Lung (tissue), 12 donors: ENCODE measurements around the gene SKA1. TPM values are rescaled to one million over a fixed set of nuclear protein-coding genes. Genes with fewer than 3 reads are reported as not detected.
A peak's percentile ranks its signal among the peaks of the same experiment; 100 is the strongest.

Experiments
- ATAC-seq: fragments of 200-7000 bp; cut with Tn5 transposase; one replicate; pipeline ENCODE4 v1.9.1; 2020; ENCODE audit warnings: moderate number of reproducible peaks; ENCODE audit not compliant: insufficient read depth, low FRiP score
- DNase-seq, 3 donors: peaks; one replicate each; pipeline ENCODE4 v3.0.0-alpha.2; 2013 to 2017
- H3K27ac ChIP-seq, 2 donors: one replicate each; pipeline ENCODE4 v1.5.1; 2013; ENCODE audit warnings: mild to moderate bottlenecking in 2 of 2, moderate library complexity in 2 of 2, control low read depth in 1 of 2, inconsistent platforms in 1 of 2, low read depth in 1 of 2, low read length in 1 of 2
- H3K27me3 ChIP-seq, 3 donors: one replicate each; pipeline ENCODE4 v1.5.1; 2013; ENCODE audit warnings: low read length in 2 of 3; ENCODE audit not compliant: control insufficient read depth in 3 of 3, insufficient read depth in 3 of 3
- H3K36me3 ChIP-seq, 4 donors: one replicate each; pipeline ENCODE4 v1.5.1; 2013; ENCODE audit warnings: low read length in 4 of 4, mild to moderate bottlenecking in 1 of 4, moderate library complexity in 1 of 4; ENCODE audit not compliant: control insufficient read depth in 4 of 4, insufficient read depth in 4 of 4
- H3K4me1 ChIP-seq, 5 donors: one replicate each; pipeline ENCODE4 v1.5.1; 2013; ENCODE audit warnings: low read length in 5 of 5, mild to moderate bottlenecking in 2 of 5, moderate library complexity in 1 of 5; ENCODE audit not compliant: control insufficient read depth in 5 of 5, insufficient read depth in 5 of 5
- H3K4me3 ChIP-seq: one replicate; pipeline ENCODE4 v1.5.1; 2013; ENCODE audit warnings: mild to moderate bottlenecking, control low read depth, moderate library complexity
- H3K9ac ChIP-seq, 2 donors: one replicate each; pipeline ENCODE4 v1.5.1; 2013; ENCODE audit warnings: low read length in 2 of 2, control low read depth in 1 of 2; ENCODE audit not compliant: insufficient read depth in 1 of 2
- H3K9me3 ChIP-seq, 4 donors: one replicate each; pipeline ENCODE4 v1.5.1; 2013; ENCODE audit warnings: low read length in 3 of 4, mild to moderate bottlenecking in 1 of 4, moderate library complexity in 1 of 4; ENCODE audit not compliant: control insufficient read depth in 4 of 4, insufficient read depth in 3 of 4
- WGBS, 2 donors: extraction: QIAGEN DNeasy Blood & Tissue Kit; methylation state at CpG; one replicate each; pipeline ENCODE4 v1.1.7; 2013; 5-methylcytosine and 5-hydroxymethylcytosine counted together
- polyA plus RNA-seq, 2 donors: library from polyadenylated mRNA; stranded (reverse); fragments of 200-250 nt; gene quantifications; one replicate each; pipeline ENCODE4 v1.2.1, GENCODE V29; 2013
- total RNA-seq, 2 donors: library from RNA; depleted of rRNA in 1 of 2; stranded (reverse); fragments of >200 nt in 1 of 2; gene quantifications; one replicate each; pipeline ENCODE4 v1.2.1, GENCODE V29; 2014 to 2021
- TF ChIP-seq, protein P1 (sequence below): IDR thresholded peaks from 2 replicates; pipeline ENCODE4 v1.5.1; 2012; ENCODE audit warnings: mild to moderate bottlenecking; ENCODE audit errors: control extremely low read depth, extremely low read depth
- donor health status: control.
- donor health status: control.
- donor health status: Bipolar disorder and iron deficiency.
- donor health status: healthy.
- donor health status: DM: yes; HTN: yes; CAD: no.

SKA1 gene
- total and polyA plus RNA-seq, 4 donors: 0.49 to 1.3 (median 0.54) TPM

DNA sequence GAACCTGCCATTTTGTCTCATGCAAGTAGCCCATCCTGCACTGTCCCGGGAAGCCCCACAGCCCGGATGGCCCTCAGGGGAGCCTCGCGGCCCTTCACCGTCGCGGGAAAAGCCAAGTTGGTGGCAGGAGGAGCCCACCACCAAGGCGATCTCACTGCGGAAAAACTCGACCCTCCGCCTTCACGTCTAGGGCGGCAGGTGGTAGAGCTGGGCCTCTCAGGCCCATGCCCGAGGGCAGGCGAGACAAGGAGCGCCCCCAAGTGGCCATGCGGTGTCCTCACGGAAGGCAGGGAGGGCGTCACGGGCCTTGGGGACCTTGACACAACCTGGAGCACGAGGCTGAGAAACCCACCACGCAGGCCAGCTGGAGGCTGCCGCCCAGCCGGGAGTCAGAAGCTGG lies 34.8 kb upstream of the SKA1 start:
- ATAC-seq (no peak), DNase-seq (no peak)
- TF ChIP-seq, protein P1, sequence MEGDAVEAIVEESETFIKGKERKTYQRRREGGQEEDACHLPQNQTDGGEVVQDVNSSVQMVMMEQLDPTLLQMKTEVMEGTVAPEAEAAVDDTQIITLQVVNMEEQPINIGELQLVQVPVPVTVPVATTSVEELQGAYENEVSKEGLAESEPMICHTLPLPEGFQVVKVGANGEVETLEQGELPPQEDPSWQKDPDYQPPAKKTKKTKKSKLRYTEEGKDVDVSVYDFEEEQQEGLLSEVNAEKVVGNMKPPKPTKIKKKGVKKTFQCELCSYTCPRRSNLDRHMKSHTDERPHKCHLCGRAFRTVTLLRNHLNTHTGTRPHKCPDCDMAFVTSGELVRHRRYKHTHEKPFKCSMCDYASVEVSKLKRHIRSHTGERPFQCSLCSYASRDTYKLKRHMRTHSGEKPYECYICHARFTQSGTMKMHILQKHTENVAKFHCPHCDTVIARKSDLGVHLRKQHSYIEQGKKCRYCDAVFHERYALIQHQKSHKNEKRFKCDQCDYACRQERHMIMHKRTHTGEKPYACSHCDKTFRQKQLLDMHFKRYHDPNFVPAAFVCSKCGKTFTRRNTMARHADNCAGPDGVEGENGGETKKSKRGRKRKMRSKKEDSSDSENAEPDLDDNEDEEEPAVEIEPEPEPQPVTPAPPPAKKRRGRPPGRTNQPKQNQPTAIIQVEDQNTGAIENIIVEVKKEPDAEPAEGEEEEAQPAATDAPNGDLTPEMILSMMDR: no peak
- H3K4me1 ChIP-seq: no peaks in the 10 kb centered on the region
- H3K27me3 ChIP-seq: peaks cover 0 to 12% (median 5%) of the 10 kb centered on the region in 3 donors
- WGBS, 2 donors: 85 to 88% methylated on average over 21 to 24 of the region's 24 CpGs
- H3K9ac ChIP-seq: no peak overlapping the region
- H3K27ac ChIP-seq: no peak overlapping the region
- H3K4me3 ChIP-seq: no peak overlapping the region
- H3K36me3 ChIP-seq: no peaks in the 10 kb centered on the region
- H3K9me3 ChIP-seq: no peaks in the 10 kb centered on the region

DNA sequence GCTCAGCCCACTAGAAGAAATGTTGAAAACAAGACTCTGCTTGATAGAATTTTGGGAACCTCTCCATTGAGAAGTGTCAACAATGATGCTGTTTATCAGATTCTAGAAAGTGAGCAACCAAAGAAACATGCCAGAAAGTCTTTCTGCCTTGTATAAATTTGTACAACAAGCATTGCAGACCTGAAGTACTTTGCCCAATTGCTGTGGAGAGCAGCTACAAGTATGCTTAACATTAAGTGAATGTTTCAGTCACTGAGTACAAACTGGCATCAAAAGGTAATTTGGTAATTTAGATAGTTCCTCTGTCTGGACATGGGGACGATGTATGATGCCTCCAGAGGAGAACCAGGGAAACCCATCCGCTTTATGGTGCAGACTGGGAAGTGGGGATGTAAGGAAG lies 33.4 kb upstream of the SKA1 start:
- 54 to 83% methylated on average over 2 of the region's 2 CpGs for WGBS, 2 donors
- peak in 1 of 3 donors; percentile 29 for DNase-seq
- H3K9me3 ChIP-seq: no peaks in the 10 kb centered on the region

DNA sequence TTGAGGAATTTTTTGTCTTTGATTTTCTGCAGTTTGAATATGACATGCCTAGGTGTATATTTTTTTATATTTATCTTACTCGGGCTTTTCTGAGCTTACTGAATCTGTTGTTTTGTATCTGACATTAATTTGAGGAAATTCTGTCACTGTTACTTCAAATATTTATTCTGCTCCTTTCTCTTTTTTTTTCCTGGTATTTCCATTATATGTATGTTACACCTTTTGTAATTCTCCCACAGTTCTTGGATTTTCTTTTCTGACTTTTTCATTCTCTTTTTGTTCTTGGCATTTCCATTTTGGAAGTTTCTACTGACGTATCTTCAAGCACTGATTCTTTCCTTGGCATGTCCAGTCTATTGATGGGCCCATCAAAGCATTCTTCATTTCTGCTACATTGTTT lies 24.1 kb upstream of the SKA1 start:
- Histone ChIP-seq H3K9me3 (peaks cover 0 to 2% (median 0%) of the 10 kb centered on the region in 4 donors), H3K27me3 (peaks cover 0 to 4% (median 0%) of the 10 kb centered on the region in 3 donors), H3K9ac (no peak overlapping the region), H3K27ac (no peak overlapping the region), H3K4me3 (no peak overlapping the region), H3K4me1 (no peaks in the 10 kb centered on the region), H3K36me3 (no peaks in the 10 kb centered on the region)
- TF ChIP-seq, protein P1: no peak
- 88 to 90% methylated on average over 2 of the region's 2 CpGs for WGBS, 2 donors
- DNase-seq (no peak), ATAC-seq (no peak)

More for the DNA sequence above, 33.4 kb upstream of the SKA1 start:
- no peaks in the 10 kb centered on the region for H3K36me3 ChIP-seq
- TF ChIP-seq, protein P1: no peak
- H3K4me1 ChIP-seq: no peaks in the 10 kb centered on the region
- H3K27ac ChIP-seq: no peak overlapping the region
- no peak overlapping the region for H3K9ac ChIP-seq
- H3K27me3 ChIP-seq: peaks cover 0 to 10% (median 5%) of the 10 kb centered on the region in 3 donors
- ATAC-seq: peak; percentile 62
- H3K4me3 ChIP-seq: no peak overlapping the region
